Islet precursor cell (in vitro differentiated cells): Measurements from ENCODE around the gene ZNF664.

Experiments used
- DNase-seq: peaks from one replicate; pipeline ENCODE4 v3.0.0-alpha.2; 2018

Gene ZNF664

DNA sequence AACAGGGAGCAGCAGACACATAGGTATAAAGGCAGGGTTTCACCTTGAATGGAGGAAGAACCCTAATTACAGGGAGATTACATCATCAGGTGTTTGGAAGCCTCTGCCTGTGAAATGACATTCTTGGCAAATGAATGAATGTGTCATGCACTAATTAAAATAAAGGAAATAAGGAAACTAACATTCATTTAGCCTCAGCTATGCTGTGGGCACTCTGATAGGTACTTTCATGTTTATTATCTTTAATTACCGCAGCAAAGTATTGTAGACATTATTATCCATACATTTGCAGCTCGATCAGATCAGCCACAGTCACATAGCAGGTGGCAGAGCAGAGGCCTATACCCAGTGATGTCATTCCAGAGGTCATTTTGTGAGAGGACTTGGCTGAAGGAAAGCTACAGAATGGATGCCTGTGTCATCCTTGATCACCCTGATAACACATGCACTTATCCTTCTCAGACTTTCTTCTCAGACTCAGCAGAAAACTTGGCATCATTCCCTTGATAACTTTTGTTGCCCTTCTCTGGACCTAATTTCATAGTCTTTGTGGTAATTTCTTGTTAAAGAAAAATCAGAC is 18.4 kb downstream of the ZNF664 start:
- DNase-seq = peak; percentile 50

DNA sequence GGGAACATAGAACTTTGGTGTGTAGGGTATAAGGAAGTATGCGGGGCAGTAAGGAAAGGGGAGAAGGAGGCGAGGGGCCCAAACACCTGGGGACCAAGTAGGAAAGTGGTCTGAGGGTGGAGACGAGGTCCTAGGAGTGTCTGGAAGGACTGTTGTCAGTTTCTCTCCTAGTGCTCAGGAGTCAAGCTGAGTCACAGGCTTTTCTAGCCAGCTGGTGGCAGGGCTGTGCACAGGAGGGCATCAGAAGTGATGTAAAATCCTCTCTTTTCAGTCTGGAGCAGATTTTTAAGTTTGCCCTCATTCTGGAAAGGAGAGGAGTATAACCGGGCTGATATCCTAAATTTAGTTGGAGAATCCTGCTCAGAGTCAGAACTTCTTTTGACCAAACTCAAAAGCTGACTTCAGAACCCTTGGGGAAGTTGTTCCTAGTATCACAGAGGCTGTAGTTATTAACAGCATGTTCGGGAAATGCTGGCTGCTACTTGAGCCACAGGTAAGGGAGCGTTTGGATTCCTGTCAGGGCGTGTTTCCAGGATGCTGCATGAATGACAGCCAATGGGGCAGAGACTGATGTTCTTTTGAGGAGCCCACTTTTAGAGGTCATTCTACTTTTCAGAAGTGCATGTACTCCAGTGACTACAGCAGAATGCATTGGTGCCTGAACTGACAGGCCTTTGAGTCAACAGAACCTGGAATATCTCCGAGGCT is 19.3 kb downstream of the ZNF664 start:
- no peak for DNase-seq

DNA sequence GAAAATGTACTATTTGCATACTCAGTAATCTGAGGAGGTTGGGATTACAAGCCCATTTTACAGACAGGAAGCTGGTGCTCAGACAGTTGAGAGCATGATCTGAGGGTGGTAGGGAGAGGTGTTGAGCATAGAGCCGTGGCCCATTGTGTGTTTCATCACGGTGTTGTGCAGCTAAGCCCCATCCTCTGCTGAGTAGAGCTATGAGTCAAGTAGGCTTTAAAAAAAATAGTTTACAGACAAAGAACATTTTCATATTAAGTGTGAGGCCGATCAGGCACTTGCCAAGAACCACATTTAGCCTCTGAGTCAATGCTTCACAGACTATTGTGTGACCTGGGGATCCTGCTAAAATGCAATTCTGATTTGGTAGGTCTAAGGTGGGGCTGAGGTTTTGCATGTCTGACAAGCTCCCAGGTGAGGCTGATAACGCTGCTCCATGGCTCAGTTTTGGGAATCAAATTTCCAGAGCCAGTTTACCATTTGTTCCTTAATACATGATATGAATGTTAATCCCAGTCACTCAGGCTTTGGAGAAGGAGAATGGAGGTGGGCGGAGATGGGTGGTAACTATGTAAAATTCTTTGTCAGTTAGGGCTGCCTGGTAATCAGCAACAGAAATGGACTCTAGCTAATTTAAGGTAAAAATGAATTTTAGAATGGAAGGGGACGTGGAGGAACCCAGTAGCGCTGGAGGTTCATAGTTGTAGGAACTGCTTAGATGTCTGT is 22.2 kb downstream of the ZNF664 start:
- DNase-seq = no peak

DNA sequence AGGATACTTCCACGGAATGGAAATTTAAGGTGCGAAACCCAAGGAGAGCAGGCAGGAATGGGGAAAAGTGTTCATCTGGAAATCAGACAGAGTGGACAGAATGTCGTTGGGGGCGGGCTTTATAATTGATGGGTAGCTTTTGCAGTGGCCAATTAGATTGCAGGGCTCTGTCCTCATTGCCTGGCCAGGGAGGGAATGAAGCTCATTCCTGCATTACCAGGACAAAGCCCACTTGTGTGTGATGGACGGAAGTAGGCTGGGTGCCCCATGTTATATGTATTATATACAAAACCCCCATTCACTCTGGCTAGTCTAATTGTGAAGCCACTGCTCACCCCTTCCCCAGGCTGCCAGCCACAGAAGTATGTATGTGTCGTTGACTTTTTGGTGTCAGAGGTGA is 23.6 kb downstream of the ZNF664 start:
- peak; percentile 68 for DNase-seq

DNA sequence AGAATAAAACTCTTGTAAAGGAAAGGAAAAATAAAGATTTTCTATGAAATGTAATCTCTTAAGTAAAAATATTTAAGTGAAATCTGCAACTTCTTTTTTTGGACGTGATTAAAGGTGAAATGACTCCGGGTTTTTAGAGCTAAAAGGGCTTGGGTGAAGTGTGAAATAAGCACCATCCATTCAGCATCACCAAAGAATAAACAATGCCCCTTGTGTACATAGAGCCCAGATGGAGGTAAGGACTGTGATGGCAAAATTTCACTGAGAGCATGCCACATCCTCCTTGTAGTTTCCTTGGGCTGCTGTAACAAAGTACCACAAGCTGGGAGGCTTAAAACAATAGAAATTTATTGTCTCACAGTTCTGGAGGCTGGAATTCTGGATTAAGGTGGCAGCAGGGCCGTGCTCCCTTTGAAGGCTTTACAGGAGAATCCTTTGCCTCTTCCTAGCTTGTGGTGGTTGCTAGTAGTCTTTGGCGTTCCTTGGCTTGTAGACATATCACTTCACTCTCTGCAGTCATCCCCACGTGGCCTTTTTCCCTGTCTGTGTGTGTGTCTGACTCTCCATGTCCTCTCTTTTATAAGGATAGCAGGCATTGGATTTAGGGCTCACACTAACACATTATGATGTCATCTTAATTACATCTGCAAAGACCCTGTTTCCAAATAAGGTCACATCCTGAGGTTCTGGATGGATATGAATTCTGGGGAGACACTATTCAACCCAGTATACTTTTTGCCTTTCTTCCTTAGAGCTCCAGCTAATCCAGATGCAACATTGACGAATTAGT is 24.2 kb downstream of the ZNF664 start:
- DNase-seq = no peak

DNA sequence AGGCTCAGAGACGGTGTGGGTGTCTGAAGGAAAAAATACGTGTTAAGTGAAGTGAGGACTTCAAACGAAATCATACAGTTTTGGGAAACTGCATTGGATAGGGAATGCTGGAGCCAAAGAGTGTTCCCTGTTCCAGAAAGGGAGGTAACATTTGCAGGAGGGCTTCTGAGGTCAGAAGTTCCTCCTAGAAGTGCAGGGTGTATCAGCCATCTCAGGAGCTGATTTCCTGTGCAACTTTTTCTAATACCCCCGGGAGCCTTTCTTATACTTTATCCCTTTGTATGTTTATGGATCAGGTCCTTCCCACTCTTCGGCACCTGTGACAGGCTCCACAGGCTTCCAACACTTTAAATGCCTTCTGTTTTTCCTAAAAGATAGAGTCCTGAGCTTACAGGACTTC is 24.9 kb downstream of the ZNF664 start:
- no peak for DNase-seq

DNA sequence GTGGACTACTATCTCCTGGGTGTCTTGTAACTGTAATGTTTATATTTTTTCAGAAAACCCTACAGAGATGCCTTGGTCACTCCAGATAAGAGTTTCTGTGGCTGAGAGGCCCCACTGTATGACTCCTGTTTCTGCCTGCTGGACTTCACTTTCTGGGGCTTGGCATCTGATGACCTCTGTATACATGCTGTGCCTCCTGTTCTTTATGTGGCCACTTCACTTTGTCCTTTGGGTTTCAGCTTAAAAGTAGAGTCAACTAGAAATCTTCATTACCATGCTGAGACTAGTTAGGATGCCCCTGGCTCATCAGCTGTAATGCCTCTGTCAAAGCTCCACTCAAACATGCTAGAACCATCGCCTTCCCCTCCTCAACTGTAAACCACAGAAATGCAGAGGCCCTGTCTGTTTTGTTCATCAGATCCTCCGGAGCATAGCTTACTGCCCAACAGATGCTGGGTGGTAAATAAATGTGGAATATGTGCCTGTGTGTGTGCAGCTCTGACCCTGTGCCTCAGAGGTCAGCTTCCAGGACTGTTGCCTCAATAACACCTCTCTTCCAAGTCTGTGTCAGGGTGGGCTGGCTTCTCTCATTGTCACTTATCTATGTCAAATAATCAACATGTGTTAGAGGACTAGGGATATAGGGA is 25.5 kb downstream of the ZNF664 start:
- DNase-seq = peak; percentile 45

DNA sequence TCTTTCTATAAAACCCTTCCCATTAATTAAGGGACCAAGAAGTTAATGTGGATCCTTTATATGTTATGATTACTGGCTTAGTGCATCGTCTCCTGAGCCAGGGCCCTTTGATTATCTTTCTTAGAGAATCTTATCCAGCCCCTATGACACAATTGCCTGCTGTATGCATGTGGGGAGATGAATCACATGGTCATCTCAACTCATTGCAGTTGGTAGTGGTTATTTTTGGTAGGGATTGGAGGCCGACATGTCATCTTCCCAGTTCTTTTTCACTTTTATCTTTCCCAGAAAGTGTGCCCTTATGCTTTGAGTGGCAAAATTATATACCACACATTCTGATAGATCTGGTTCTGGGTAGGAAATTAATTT is 26.0 kb downstream of the ZNF664 start:
- no peak for DNase-seq

DNA sequence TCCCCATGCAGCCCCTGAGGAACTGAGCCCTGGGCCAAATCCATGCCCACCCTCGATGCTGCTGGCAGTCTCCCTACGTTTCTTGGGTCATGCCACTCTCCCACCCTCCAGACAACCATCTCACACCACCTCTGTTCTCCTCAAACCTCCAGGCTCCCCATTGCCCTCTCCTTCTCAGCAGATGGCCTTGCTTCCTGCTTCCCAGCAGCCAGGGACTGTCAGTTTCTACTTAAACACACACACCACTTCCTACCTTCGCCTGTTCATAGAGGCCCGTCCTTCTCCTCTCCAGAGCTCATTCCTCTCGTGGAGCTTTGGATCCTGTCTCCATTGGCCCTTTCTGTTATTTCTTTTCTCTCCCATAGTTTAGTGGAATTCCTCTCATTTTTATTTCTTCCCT is 27.1 kb downstream of the ZNF664 start:
- peak; percentile 36 for DNase-seq

DNA sequence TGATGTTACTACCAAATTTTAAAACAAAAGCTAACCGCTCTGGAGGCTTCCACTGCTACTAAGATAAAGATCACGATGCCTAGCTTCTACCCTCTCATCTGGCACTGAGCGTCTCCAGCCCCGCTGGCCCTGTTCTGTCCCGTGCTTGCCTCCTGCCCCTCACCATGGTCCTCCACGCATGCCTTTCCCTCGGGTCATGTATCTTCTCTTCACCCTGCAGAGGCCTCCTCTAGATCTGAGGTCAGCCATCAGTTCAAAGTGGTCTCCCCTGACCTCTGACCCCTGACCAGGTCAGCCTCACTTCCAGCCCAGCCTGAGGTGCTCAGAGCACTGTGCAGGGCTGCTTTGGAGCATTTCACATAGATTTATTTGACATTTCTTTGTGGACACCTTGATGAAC is 28.3 kb downstream of the ZNF664 start:
- peak; percentile 43 for DNase-seq

DNA sequence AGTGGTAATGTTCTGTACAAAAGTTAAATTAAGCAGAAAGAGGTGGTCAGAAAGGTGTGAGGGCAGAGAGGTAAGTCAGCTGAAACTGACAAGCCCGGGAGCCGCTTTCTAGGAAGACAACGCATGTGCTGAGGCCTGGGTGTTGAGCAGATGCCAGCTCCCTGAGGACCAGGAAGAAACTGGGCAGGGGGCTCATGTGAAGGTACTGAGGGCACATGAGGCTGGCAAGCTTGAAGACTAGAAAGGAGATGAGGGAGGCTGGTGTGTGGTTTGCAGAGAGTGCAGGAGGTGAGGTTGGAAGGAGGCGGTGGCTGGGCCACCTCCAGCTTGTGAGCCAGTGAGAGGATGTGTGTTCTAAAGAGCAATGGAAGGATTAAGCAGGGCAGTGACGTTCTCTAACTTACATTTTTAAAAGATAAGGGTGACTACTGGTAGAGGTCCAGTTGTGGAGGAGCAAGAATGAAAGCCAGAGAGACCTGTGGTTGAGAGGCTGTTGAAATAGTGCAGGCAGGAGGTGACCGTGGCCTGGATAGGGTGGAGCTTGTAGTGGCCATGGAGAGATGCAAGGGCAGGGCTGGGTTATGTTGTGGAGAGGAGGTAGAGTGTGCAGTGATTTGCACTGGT is 29.1 kb downstream of the ZNF664 start:
- peak; percentile 46 for DNase-seq

DNA sequence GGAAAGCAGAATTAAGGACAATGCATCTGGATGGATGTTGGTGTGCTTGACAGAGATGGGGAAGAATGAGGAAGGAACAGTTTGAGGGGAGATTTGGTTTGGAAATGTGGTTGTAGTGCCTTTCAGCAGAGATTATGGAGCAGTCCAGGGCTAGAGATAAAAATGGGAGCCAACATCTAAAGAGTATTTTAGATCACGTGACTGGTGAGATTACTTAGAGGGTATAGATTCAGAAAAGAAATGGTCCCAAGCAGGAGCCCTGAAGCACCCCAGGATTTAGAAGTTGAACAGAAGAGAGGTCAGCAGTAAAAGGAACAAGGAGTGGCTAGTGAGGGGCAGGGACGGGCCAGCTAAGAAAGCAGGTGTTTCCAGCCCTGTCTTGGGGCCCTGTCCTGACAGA is 29.6 kb downstream of the ZNF664 start:
- DNase-seq = peak; percentile 41

DNA sequence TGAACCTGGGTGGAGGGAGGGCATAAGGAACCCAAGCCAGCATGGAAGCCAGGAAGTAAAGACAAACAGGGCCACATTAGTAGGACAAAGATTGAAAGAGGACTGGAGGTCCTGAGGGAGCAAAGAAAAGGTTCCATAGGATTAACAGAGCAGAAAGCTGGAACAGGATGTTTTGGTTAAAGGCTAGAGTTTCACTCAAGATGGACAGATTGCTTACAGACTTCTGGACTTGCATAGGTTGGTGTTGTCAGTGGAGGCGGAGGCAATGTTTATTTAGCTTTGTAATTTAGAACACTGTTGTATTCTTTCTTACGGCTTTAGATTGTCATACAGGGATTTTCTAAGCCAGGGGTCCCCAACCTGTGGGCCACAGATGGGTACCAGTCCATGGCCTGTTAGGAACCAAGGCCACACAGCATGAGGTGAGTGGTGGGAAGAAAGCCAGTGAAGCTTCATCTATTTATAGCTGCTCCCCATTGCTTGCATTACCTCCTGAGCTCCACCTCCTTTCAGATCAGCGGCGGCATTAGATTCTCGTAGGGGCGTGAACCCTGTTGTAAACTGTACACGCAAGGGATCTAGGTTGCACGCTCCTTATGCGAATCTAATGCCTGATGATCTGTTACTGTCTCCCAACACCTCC is 31.3 kb downstream of the ZNF664 start:
- DNase-seq = no peak

DNA sequence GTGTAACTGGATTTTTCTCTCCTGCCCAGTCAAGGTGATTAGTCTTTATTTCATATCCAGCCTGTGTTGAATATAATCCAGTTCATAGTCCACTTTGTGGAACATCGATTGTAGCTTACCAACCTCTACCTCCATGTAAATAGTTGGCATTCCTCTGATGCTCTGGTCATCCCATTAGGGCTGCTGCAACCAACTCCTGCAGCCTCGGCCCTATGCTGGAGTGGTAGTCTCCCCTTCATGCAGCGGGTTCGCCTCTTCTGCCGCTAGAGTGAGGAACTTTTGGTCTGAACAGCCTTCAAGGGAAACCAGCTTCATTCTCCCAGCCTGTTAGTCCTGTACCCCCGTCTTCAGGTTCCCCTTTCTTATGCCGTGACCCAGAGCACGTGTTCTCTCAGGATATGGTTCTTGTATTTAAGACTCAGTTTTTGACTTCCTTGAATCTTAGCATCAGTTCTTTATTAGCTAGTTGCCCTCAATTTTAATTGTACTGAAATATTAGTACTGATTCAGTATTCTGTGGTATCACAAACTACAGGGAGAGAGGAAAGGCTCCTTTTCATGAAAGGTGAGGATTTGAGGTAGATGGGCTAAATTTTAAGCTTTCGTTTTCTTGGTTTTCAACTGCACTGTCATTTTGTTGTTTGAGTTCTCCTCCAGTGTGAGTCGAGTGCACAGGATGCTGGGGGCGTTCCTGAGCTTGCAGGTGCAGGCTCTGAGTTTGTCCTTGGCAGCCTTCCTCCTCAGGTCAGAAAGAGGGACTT is 33.2 kb downstream of the ZNF664 start:
- no peak for DNase-seq

DNA sequence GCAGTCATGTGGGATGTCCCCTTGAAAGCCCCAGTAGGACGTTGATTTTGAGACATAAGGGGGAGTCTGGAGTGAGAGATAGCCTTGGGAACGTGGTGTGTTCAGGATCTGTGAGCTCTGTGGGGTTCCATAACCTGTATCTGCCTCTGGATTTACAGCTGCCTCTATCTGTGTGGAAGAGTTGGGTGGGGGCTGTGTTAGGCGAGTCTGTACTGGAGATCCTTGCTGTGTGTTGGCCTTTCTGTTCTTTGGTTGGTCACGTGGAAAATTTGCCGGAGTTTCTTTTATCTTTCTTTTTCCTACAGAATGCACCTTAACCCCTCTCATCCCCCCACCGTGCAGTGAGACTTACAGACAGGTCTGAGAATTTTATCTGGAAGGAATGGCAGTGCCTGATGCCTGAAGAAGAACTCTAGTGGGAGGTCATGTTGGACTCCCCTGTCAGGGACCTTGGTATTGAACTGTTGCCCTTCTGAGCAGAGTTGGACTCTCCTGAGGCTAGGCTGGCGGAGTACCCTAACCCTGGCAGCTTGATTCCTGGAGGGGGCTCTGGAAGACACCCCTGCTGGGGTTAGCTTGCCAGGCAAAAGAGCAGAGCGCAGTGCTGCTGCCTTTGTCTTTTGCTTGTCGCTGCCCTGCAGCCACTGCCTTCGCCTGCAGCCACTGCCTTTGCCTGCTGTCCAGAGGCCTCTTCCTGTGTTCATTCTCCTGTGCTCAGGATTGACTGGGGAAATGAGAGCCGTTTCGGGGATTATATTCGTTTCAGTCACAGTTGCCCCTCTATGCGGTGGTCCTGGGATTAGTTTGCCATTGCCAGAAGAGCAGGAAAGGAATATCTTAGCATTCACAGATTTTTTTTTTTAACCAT is 34.1 kb downstream of the ZNF664 start:
- no peak for DNase-seq

DNA sequence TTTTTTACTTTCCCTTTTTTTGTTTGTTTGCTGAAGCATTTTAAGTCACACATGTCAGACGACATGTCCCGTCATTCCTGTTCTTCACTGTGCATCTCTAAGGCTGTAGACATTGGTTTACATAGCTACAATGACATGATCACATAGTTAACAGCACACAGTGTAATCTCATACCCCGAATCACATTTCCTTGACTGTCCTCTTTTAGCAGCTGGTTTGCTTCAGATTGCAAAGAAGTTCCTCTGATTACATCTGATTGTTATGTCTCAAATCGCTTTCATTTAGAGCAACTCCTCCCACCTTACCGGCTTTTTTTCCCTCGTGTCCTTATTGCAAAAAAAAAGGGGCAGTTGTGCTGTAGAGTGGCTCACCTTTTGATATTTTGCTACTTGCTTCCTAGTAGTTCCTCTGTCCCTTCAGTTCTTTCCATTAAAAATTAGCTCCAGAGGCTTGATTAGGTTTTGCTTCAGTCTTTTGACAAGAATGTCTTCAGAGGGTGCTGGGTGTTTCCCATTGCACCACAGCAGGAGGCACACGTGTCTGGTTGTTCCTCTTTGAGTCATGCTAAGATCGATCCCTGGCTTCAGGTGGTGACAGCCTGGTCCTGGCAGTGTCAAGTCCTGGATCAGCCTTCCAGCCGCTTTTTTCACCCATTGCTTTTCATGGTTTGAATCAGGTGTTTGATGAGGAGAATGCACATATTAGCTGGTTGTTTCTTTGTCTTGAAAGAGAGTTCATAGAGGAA is 35.0 kb downstream of the ZNF664 start:
- DNase-seq = no peak

DNA sequence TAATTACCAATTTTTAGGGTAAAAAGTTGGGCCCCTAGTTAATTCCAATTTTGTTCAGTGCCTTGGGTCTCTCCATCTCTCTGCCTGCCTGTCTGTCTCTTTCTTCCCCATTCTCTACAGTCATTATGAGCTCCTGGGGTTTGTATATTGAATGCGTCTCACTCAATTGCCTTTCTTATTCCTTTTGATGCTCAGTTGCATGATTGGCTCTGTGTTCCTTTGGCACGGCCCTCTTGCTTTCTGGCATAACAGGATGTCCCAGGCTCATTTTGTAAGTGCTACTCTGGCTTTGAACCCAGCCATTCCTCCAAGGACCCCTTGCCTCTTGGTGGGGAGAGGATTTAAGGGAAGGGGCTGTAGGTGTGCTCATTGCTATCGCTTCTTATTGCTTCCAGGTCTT is 35.6 kb downstream of the ZNF664 start:
- no peak for DNase-seq

DNA sequence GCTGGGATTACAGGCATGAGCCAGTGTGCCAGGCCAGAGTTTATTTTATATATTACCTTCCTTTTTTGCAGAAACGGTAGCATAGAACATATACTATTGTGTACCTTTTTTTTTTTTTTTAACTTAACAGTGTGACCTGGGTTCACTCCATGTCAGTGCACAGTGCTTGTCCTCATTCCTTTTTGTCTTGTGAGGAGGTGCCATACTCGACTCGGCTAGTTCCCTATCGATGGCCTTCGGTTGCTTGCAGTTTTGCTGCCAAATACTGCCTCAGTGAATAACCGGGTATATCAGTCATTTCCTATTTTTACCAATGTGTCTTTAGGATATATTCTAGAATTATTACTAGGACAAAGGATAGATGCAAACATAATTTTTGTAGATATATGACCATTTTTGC is 36.8 kb downstream of the ZNF664 start:
- DNase-seq = no peak

DNA sequence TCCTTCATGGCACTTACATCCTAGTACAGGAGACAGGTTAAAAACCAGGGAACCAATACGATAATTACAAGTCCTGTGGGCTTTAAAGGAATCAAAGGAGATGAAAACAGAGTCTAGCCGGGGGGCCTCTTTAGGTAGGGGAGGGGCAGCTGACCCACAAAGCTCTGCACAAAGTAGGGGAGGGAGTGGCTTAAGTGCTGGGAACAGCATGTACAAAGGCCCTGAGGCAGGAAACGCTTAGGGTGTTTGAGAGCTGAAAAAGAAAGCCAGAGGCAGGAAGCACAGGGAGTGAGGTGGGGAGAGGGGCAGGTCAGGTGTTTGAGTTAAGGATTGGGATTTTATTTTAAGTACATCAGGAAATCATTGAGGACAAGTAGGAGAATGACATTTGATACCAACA is 37.7 kb downstream of the ZNF664 start:
- DNase-seq = no peak
